ENCODE measurements around the gene GAS7.
"Not testable (repeated sequence)": the region's sequence is repeated elsewhere in the genome, so short reads cannot be mapped to it uniquely, and the experiment has no call there.

The GAS7 gene

DNA sequence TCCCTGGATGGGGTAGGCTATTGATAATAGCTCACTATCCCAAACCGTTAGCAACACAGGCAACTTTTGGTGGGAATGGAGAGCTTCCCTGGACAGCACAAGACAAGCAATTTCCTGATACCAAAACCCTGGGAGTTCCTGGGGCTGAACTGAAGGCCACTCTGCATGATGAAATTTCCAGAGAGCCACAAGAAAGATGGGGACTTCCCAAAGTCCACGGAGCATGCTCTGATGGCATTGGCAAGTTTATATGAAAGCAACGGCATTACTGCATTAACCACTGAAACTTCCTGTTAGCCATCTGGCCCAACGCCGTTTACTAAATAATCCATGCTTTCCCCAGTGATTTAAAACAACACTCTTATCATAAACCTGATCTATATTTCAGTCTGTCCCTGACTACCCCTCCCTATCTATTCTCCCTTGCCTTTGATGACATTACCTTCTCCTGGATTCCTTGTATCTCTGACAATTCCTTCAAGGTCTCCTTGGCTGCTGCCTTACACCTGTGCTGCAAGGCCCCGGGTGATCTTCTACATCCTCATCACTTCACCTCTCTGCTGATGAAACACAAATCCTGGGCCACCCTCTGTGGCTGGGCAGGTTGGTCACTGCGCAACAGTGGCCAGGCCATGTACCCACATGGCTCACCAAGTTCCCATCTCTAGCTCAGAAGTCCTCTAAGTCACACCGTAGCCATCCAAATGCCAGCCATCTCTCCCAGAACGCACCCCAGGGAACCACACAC, 184.9 kb downstream of the GAS7 start:
- no peak for ATAC-seq
- no peak for TF ChIP-seq PPARA (CRISPR knock-in tag; IDR thresholded peaks at IDR 0.05; ENCODE audit: borderline replicate concordance)
- no peak for TF ChIP-seq ISL1 (CRISPR knock-in tag; IDR thresholded peaks at IDR 0.05)
- TF ChIP-seq RARB (CRISPR knock-in tag; IDR thresholded peaks at IDR 0.05) = no peak
- no peak for TF ChIP-seq CSDC2 (CRISPR knock-in tag; IDR thresholded peaks at IDR 0.05)
- TF ChIP-seq, protein P1, sequence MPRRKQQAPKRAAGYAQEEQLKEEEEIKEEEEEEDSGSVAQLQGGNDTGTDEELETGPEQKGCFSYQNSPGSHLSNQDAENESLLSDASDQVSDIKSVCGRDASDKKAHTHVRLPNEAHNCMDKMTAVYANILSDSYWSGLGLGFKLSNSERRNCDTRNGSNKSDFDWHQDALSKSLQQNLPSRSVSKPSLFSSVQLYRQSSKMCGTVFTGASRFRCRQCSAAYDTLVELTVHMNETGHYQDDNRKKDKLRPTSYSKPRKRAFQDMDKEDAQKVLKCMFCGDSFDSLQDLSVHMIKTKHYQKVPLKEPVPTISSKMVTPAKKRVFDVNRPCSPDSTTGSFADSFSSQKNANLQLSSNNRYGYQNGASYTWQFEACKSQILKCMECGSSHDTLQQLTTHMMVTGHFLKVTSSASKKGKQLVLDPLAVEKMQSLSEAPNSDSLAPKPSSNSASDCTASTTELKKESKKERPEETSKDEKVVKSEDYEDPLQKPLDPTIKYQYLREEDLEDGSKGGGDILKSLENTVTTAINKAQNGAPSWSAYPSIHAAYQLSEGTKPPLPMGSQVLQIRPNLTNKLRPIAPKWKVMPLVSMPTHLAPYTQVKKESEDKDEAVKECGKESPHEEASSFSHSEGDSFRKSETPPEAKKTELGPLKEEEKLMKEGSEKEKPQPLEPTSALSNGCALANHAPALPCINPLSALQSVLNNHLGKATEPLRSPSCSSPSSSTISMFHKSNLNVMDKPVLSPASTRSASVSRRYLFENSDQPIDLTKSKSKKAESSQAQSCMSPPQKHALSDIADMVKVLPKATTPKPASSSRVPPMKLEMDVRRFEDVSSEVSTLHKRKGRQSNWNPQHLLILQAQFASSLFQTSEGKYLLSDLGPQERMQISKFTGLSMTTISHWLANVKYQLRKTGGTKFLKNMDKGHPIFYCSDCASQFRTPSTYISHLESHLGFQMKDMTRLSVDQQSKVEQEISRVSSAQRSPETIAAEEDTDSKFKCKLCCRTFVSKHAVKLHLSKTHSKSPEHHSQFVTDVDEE (CRISPR knock-in tag; IDR thresholded peaks at IDR 0.05) = no peak
- TF ChIP-seq ZC3H10 (CRISPR knock-in tag; IDR thresholded peaks at IDR 0.05) = no peak
- no peak for TF ChIP-seq ZNF70 (CRISPR knock-in tag; IDR thresholded peaks at IDR 0.05)
- TF ChIP-seq, protein P2, sequence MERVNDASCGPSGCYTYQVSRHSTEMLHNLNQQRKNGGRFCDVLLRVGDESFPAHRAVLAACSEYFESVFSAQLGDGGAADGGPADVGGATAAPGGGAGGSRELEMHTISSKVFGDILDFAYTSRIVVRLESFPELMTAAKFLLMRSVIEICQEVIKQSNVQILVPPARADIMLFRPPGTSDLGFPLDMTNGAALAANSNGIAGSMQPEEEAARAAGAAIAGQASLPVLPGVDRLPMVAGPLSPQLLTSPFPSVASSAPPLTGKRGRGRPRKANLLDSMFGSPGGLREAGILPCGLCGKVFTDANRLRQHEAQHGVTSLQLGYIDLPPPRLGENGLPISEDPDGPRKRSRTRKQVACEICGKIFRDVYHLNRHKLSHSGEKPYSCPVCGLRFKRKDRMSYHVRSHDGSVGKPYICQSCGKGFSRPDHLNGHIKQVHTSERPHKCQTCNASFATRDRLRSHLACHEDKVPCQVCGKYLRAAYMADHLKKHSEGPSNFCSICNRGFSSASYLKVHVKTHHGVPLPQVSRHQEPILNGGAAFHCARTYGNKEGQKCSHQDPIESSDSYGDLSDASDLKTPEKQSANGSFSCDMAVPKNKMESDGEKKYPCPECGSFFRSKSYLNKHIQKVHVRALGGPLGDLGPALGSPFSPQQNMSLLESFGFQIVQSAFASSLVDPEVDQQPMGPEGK (CRISPR knock-in tag; IDR thresholded peaks at IDR 0.05; ENCODE audit: borderline replicate concordance) = no peak
- no peak for TF ChIP-seq SNAI2 (CRISPR knock-in tag; IDR thresholded peaks at IDR 0.05)
- TF ChIP-seq ARNTL (CRISPR knock-in tag; IDR thresholded peaks at IDR 0.05; ENCODE audit: borderline replicate concordance, low read depth) = no peak
- no peak for TF ChIP-seq GLIS3 (CRISPR knock-in tag; IDR thresholded peaks at IDR 0.05)
- TF ChIP-seq ESRRG (CRISPR knock-in tag; IDR thresholded peaks at IDR 0.05) = no peak

DNA sequence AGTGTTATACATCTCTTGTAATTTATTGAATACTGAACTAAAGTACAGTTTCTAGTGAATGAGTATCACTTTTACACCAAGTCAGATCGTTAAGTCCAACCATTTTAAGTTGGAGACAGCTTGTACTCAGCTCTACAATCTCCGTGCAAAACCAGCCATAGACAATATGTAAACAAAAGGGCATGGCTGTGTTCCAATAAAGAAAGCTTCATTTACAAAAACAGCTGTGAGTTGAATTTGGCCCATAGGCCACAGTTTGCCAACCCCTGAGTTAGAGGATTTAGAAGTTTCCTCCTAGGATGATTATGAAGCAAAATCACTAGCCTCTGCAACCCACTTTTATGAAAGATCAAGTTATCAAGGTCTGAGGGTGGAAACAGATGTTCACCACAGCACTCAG, 187.7 kb downstream of the GAS7 start:
- ATAC-seq = no peak
- TF ChIP-seq RARB (CRISPR knock-in tag; IDR thresholded peaks at IDR 0.05) (no peak), ZNF8 (CRISPR knock-in tag; IDR thresholded peaks at IDR 0.05) (no peak), ZNF565 (CRISPR knock-in tag; conservative IDR thresholded peaks at IDR 0.05; ENCODE audit: low read depth) (no peak), SNAI2 (CRISPR knock-in tag; IDR thresholded peaks at IDR 0.05) (no peak), PPARA (CRISPR knock-in tag; IDR thresholded peaks at IDR 0.05; ENCODE audit: borderline replicate concordance) (no peak), ISL1 (CRISPR knock-in tag; IDR thresholded peaks at IDR 0.05) (no peak)
- TF ChIP-seq, protein P3, sequence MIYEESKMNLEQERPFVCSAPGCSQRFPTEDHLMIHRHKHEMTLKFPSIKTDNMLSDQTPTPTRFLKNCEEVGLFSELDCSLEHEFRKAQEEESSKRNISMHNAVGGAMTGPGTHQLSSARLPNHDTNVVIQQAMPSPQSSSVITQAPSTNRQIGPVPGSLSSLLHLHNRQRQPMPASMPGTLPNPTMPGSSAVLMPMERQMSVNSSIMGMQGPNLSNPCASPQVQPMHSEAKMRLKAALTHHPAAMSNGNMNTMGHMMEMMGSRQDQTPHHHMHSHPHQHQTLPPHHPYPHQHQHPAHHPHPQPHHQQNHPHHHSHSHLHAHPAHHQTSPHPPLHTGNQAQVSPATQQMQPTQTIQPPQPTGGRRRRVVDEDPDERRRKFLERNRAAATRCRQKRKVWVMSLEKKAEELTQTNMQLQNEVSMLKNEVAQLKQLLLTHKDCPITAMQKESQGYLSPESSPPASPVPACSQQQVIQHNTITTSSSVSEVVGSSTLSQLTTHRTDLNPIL (CRISPR knock-in tag; IDR thresholded peaks at IDR 0.05; ENCODE audit: low read depth) = no peak

DNA sequence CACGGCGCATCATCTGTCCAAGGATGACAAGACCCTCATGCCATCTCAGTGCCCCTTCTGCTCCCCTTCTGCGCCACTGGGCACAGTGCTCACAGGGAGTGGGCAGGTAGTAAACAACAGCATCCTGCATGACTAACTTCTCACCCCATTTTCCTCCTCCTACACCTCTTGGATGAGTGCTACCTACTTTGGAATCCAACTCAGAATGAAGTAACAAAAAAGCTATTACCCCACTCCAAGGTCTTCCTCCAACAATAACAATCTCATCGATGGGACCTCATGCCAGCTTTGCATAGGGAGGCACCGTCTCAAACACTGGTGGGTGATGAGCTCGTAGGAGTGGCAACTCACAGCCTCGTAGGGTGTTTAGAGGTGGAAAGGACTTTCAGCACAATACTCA, 194.7 kb downstream of the GAS7 start:
- ATAC-seq = no peak
- TF ChIP-seq, protein P1 (CRISPR knock-in tag; IDR thresholded peaks at IDR 0.05) = no peak
- TF ChIP-seq SNAI2 (CRISPR knock-in tag; IDR thresholded peaks at IDR 0.05) (no peak), ZNF70 (CRISPR knock-in tag; IDR thresholded peaks at IDR 0.05) (no peak), ZC3H10 (CRISPR knock-in tag; IDR thresholded peaks at IDR 0.05) (no peak), ESRRG (CRISPR knock-in tag; IDR thresholded peaks at IDR 0.05) (no peak), ISL1 (CRISPR knock-in tag; IDR thresholded peaks at IDR 0.05) (no peak), RARB (CRISPR knock-in tag; IDR thresholded peaks at IDR 0.05) (no peak), CSDC2 (CRISPR knock-in tag; IDR thresholded peaks at IDR 0.05) (no peak)
- TF ChIP-seq, protein P3 (CRISPR knock-in tag; IDR thresholded peaks at IDR 0.05; ENCODE audit: low read depth) = no peak

DNA sequence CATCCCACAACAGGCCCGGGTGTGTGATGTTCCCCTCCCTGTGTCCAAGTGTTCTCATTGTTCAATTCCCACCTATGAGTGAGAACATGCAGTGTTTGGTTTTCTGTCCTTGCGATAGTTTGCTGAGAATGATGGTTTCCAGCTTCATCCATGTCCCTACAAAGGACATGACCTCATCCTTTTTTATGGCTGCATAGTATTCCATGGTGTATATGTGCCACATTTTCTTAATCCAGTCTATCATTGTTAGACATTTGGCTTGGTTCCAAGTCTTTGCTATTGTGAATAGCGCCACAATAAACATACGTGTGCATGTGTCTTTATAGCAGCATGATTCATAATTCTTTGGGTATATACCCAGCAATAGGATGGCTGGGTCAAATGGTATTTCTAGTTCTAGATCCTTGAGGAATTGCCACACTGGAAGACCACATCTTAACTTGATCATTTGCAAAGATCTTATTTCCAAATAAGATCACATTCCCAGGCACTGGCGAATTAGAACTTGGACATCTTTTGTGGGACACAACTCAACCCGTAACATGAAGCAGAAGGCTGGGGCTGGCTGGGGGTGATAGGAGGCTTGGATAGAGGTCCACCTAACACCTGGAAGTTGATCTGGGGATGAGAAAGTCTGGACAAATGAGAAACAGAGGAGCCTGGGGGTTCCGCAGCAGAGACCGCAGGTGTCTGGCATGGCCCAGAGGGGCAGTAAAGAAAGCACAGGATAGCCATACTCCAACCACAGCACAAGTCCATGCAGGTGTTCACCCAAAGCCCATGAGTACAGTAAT, 195.6 kb downstream of the GAS7 start:
- ATAC-seq = not testable (repeated sequence)
